Measurements from ENCODE around the gene CRTC2. TPM values are rescaled to one million over a fixed set of nuclear protein-coding genes. Genes with fewer than 3 reads are reported as not detected.
A peak's percentile ranks its signal among the peaks of the same experiment; 100 is the strongest.

CRTC2 gene
- total RNA-seq, 1 donor, result 6.0 TPM

DNA sequence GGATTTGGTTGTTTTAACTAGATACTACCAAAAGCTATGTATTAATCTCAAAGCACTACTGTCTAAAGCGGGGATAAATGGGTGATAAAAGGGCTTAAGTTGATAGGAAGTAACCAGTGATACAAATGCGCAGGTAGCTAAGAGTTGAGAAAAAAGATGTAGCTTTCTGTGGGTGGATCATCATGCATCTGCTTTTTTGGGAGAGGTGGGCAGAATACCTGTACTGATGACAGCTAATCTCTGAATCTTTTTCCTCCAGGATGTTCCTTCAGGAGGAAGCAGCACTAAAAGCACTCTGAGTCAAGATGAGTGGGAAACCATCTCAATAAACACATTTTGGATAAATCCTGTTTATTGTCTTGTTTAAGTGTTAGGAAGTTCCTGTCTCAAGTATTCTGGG is 33.4 kb upstream of the CRTC2 start:
- no peak for DNase-seq (ENCODE audit: low read depth)
- H3K4me3 ChIP-seq (ENCODE audit: low read depth, low read length), result peak overlapping the region; percentile 90
- TF ChIP-seq, protein P1, sequence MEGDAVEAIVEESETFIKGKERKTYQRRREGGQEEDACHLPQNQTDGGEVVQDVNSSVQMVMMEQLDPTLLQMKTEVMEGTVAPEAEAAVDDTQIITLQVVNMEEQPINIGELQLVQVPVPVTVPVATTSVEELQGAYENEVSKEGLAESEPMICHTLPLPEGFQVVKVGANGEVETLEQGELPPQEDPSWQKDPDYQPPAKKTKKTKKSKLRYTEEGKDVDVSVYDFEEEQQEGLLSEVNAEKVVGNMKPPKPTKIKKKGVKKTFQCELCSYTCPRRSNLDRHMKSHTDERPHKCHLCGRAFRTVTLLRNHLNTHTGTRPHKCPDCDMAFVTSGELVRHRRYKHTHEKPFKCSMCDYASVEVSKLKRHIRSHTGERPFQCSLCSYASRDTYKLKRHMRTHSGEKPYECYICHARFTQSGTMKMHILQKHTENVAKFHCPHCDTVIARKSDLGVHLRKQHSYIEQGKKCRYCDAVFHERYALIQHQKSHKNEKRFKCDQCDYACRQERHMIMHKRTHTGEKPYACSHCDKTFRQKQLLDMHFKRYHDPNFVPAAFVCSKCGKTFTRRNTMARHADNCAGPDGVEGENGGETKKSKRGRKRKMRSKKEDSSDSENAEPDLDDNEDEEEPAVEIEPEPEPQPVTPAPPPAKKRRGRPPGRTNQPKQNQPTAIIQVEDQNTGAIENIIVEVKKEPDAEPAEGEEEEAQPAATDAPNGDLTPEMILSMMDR (IDR thresholded peaks at IDR 0.05; ENCODE audit: insufficient read depth, low read depth, low read length), result no peak

DNA sequence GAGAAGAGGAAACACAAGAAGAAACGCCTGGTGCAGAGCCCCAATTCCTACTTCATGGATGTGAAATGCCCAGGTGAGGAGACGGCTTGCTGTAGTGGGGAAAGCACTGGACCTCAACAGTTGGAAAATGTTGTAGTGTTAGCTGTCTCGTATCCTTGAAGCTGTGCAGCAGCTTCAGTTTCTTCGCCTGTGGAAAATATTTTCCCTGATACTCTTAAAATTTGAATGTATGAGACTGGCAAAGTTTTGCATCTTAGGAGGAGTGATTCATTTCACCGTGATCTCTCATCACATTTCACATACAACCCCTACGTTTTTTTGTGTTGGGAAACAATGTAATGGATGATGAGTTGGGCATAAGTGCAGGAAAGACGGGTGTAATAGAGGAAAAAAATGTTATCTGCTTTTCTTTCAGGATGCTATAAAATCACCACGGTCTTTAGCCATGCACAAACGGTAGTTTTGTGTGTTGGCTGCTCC is 32.8 kb upstream of the CRTC2 start:
- peak overlapping the region; percentile 90 for H3K4me3 ChIP-seq (ENCODE audit: low read depth, low read length)
- TF ChIP-seq, protein P1 (IDR thresholded peaks at IDR 0.05; ENCODE audit: insufficient read depth, low read depth, low read length), result no peak
- DNase-seq (ENCODE audit: low read depth), result no peak

DNA sequence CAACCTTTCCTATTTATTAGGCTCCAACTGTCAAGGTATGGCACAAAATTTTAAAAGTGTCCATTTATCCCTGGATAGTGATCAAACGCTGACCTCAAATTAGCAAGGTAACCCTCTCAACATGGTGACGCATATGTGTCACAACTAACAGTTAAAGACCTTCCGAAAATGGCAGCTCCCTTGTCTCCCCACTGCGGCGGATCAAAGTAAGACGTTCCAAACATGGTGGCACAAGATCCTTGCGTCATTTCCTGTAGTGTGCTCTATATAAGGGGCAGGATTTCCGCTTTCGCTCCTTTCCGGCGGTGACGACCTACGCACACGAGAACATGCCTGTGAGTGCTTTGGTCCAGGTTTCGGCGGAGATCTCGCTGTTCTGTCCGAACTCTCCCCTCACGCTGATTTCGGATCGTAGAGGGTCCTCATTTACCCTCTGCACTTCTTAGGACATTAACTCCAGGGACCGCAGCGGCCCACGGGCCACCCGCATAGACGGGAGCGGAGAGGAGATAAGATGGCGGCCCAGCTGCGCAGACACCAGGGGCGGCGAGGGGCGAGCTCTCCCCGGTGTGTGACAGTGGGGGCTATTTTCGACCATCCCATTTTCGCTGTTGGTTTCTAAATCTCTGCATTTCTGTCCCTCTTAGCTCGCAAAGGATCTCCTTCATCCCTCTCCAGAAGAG is 32.2 kb upstream of the CRTC2 start, which contains the start of gene RPS27:
Gene RPS27, plus strand, starts transcription at position 295 of the 683 bp plus-strand sequence. Its CDS starts 35 bp downstream, at position 330.
- peak; percentile 98 for DNase-seq (ENCODE audit: low read depth)
- peak within 1 kb of the TSS; percentile 90 for H3K4me3 ChIP-seq (ENCODE audit: low read depth, low read length)
- TF ChIP-seq, protein P1 (IDR thresholded peaks at IDR 0.05; ENCODE audit: insufficient read depth, low read depth, low read length), result no peak

DNA sequence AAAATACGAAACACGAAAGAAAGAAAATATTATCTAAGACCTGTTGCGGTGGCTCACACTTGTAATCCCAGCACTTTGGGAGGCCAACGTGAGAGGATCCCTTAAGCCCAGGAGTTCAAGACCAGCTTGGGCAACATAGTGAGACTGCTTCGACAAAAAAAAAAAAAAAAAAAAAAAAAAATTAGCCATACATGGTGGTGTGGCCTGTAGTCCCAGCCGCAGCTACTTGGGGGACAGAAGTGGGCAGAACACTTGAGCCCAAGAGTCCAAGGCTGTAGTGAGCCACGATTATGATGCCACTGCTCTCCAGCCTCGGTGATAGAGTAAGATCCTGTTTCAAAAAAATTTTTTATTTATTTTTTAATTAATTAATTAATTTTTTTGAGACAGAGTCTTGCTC is 29.2 kb upstream of the CRTC2 start:
- H3K4me3 ChIP-seq (ENCODE audit: low read depth, low read length), result no peak overlapping the region
- TF ChIP-seq, protein P1 (IDR thresholded peaks at IDR 0.05; ENCODE audit: insufficient read depth, low read depth, low read length), result no peak
- no peak for DNase-seq (ENCODE audit: low read depth)

DNA sequence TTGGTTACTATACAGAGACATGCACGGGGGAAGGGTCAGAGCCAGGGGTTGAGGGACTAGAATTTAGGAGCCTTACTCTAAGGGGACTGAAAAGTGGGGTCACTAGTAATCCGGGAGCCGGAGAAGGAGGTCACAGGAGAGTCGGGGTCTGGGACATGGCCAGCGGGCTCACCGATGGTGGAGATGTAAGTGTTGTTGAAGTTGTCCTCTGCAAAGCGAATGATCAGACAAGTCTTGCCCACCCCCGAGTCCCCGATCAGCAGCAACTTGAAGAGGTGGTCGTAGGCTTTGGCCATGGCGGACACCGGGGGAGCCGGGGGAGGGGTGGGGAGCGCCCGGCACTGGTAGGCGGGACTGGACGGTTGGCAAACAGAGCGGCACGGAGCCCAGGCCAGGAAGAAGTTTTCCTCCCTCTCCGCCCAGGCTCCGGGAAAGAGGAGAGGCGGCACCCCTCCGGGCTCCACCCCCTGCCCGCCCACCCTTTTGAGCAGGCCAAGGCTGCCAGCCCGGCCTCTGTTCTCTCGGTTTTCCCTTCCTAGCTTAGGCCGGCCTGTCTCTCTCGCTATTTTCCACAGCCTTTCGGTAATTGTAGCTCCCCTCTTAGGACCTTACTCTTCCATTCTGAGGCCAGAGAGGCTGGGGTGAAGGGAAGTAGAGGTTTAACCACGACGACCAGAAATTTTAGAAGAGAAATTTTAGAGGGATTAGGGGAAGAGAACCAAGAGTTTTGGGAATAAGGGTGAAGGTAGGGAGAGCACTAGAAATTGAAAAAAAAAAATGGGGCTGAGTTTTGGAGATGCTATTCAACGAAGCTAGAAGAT is 27.7 kb upstream of the CRTC2 start, which contains the start of gene RAB13:
Gene RAB13, minus strand, starts transcription at position 399 of the 821 bp plus-strand sequence. Its CDS starts 103 bp downstream, at position 296.
- H3K4me3 ChIP-seq (ENCODE audit: low read depth, low read length), result peak within 1 kb of the TSS; percentile 97
- peak; percentile 85 for DNase-seq (ENCODE audit: low read depth)
- TF ChIP-seq, protein P1 (IDR thresholded peaks at IDR 0.05; ENCODE audit: insufficient read depth, low read depth, low read length), result no peak

DNA sequence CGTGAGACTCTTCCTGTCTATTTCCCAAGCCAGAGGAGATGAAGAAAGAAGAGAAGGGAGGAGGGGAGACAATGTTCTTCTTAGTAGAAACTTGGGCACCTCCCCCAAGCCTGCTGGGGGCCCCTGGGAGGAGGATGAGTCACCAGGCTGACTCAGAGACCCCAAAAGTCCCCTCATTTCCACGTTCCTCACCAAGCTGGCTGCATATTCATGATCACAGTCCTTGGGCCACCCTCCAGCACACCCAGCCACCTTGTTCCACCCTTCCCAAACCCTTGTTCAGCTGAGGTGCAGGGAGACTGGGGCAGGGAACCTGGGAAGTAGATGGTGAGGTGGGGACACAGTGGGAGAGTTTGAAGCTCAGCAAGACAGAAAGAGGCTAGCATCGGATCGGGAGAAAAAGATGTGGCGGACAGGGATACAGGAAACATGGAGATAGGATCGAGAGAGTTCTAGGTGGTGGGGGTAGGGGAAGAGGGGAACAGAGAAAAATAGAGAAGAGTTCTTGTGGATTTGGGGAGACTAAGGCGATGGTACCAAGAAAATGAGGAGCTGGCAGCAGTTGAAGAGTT is 27.0 kb upstream of the CRTC2 start:
- TF ChIP-seq, protein P1 (IDR thresholded peaks at IDR 0.05; ENCODE audit: insufficient read depth, low read depth, low read length), result no peak
- peak; percentile 72 for DNase-seq (ENCODE audit: low read depth)
- H3K4me3 ChIP-seq (ENCODE audit: low read depth, low read length), result peak overlapping the region; percentile 97

All from fibroblast of villous mesenchyme (primary cell).